Lower leg skin (tissue), 3 donors: Measurements from ENCODE around the gene PDGFC.

Source experiments
- CTCF ChIP-seq, 3 donors: fragments of 450-650 bp; IDR thresholded peaks; one replicate each; pipeline ENCODE4 v1.5.1; 2016; ENCODE audit warnings: antibody characterized with exemption in 3 of 3, mild to moderate bottlenecking in 3 of 3, moderate library complexity in 2 of 3
- POLR2A ChIP-seq, 2 donors: fragments of 450-650 bp; IDR thresholded peaks; one replicate each; pipeline ENCODE4 v1.6.1; 2016 to 2017; ENCODE audit warnings: antibody characterized with exemption in 2 of 2, mild to moderate bottlenecking in 1 of 2, moderate library complexity in 1 of 2

- TF ChIP-seq POLR2A (IDR thresholded peaks at IDR 0.05): no peak
- TF ChIP-seq CTCF (IDR thresholded peaks at IDR 0.05): no peak
Measured at GRCh38 chr4:156915221-156915620, 56.4 kb downstream of the PDGFC start.
